ENCODE results near the gene JAZF1.
A peak's percentile ranks its signal among the peaks of the same experiment; 100 is the strongest.
"Not testable (repeated sequence)": the region's sequence is repeated elsewhere in the genome, so short reads cannot be mapped to it uniquely, and the experiment has no call there.

The JAZF1 gene

DNA sequence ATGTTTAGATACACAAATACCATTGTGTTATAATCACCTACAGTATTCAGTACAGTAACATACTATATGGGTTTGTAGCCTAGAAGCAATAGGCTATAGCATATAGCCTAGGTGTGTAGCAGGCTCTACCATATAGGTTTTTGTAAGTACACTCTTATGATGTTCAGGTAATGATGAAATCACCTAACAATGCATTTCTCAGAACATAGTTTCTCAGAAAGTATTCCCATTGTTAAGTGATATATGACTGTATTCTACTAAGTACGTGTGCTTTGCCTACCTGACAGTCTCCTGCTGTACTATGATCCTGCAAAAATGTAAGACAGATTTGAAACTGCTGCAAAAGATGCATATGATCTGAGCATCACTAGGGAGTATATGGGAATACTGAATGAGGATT lies 137.9 kb downstream of the JAZF1 start:
- DNase-seq (ENCODE audit: low spot score) = no peak

DNA sequence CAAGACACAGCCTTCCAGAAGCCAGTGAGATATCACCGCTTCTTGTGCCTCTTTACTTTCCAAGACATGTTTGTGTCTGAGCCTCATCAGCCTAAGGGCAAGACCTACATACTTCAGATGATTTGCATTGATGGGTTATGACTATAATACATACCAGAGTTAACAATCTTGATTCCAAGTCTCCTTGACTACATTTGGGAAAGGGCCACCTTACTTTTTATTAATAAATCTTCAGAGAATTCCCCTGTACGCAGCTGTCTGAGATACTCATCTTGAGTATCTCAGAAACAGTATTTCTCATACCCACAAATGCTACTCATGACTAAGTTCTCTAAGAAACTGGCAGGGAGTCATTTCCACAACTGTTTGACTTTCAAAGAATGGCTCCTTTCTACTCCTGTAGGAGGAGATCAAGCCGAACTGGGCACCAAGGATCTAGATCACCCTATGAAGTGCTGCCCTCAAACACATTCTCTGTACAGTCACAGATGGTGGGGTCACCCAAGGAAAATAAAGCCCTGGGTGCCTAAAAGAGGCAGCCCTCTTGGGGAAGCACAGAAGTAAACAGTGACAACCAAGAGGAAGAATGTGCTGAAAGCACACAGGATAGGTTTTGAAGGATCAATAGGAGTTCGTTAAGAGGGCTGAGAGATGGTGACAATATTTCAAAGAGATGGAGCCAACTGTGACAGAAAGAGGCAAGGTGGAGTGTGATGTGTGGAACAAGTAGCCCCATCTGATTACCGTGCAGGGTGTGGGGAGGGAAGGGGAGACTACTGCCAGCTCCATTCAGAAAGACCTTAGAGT lies 138.9 kb downstream of the JAZF1 start:
- peak; percentile 74 for DNase-seq (ENCODE audit: low spot score)

DNA sequence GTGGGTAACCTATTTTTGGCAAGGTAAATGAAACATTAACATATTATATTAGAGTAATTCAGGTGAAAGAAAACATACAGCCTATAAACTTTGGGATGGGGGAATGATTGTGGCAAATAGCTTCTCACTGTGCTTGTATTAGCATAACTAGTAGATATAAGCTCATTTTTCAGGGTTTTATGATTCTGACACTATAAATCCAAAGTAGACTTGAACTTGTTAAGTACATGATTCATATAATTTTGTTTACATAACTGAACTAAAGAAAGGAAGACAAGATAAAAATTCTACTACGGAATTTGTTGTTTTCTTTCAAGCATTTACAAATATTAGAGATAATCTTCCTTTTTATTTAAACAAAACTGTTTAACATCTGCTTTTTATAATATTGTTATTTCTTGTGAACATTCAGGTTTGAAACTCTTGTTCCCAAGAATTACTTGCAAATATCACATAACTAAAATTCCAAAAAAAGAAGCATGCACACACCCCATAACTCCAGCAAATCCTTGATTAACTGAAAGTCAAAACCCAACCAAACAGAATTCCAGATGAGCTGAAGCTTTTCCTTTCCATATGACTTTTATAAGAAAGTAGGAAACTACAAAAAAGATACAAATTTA lies 142.3 kb downstream of the JAZF1 start:
- no peak for DNase-seq (ENCODE audit: low spot score)

DNA sequence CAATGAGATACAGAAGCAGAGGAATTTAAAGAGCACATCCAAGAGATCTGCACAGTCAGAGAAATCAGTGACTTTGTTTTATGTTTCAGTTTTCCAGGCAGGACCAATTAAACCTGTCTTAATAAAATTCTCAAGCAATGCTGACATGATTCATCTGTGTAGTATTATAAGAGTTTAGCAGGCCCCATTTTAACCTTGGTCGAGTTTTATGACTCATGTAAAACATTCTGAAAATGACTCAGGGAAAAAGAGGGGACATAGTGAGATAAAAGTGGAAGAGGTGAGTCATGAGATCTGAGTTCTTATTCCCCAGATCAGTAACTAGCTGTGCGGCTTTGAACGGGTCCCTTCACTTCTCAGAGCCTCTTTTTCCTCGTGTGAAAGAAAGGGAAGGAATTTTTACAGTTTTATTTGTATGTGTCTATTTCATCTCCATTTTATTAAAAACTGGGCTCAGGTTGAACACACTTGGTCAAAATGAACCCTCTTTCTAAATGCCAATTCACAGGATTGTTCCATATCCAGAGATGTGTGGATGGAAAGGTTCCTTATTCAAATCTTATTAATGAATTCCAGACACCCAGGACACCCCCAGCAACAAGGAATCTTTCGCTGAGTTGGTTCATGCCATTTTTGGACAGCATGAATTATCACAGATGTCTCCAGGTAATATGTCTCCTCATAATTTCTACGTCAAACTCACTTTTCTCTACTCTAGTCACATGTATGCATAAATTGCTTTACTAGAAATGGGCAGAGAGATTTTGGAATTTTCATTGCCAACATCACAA lies 143.2 kb downstream of the JAZF1 start:
- peak; percentile 78 for DNase-seq (ENCODE audit: low spot score)

DNA sequence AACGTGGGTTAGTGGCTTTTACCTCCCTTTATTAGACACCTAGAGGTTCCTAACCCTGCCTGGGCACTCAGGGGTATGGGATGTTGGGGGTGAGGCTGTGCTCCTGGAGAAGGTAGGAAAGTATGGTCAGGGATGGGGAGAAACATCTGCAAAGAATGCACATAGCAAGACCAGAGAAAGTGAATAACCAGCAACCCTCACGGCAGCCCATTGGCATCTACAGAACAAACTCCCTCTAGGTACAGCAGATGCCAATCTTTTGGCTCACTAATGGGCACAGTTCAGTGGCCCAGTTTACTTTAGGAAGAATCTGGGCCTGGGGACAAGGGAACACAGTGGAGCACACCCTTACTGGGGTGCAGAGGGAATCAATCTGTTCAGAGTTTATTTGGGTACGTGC lies 143.9 kb downstream of the JAZF1 start:
- no peak for DNase-seq (ENCODE audit: low spot score)

DNA sequence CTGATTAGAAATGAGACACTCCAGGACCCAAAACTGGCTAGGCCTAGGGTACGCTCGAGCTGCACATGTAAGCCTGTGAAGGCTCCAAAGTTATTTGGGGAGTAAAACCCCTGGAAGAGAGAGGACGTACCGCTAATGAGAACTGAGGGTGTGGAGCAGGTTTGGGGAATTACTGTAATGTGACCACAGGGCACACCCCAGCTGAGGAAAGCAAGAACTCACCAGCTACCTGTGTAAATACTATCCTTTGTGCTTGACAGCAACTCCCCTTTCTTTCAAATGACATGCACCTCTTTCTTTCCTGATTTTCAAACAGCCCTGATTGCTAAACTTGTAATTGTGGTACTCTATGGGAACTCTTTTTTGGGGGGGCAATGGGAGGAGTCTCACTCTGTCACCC lies 147.2 kb downstream of the JAZF1 start:
- no peak for DNase-seq (ENCODE audit: low spot score)

DNA sequence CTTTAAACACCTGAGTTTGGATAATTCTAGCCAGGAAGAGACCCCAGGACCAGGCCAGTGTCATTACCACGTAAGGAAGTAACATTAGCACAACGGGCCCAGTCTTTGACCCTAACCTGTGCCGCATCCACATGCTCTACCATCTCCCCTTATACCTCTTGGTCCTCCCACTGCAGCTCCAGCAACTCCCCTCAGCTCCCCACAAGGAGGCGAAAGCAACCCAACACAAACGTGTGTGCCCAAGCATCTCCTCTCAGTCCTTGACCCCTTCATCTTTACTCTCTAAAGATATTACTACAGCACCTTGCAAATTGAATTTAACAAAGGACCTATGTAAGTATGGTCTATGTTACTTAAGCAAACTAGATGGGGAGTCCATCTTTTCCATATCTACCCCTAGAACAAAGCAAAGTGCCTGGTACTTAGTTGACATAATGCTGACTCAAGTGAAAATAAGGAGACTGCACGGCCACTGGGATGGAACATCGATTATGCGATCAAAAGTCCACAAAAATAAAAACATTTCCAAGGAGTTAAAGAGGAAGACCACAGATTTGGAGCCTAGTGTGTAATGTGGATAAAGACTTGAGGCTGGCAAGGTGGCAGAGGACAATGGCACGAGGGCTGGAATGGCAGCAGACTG lies 147.7 kb downstream of the JAZF1 start:
- no peak for DNase-seq (ENCODE audit: low spot score)

DNA sequence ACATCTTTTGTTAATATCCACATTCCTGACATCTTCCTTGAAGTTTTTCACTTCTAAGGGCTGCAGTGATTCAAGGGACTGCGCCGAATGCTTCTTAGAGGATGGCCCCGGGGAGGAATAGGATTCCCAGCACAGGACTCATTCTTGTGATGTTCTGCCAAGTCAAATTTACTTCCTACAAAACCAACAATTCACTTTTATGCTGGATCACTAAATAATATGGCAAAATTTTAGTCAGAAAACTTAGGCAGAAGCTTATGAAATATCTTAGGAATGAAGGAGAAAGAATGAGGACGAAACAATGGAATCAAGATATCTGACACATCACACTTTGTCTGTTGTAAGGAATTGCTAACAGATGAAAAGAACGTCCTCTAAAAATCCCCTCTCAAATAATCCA lies 151.5 kb downstream of the JAZF1 start:
- peak; percentile 51 for DNase-seq (ENCODE audit: low spot score)

DNA sequence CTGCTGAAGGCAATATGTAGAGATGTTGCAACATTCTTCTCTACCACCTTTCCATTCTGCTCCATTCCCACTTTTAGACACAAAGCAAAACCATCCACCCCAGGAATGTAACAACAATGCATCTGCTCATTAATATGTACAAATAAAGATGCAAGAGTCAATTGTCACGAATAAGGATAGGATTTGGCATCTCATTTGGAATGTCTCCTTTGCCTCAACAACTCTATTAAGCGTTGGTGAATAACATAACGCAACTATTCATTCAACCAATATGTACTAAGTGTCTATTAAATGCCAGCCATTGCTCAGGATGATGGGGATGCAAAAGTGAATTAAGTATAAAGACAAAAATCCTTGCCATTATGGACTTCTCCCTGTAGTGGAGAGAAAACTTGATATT lies 152.1 kb downstream of the JAZF1 start:
- no peak for DNase-seq (ENCODE audit: low spot score)

DNA sequence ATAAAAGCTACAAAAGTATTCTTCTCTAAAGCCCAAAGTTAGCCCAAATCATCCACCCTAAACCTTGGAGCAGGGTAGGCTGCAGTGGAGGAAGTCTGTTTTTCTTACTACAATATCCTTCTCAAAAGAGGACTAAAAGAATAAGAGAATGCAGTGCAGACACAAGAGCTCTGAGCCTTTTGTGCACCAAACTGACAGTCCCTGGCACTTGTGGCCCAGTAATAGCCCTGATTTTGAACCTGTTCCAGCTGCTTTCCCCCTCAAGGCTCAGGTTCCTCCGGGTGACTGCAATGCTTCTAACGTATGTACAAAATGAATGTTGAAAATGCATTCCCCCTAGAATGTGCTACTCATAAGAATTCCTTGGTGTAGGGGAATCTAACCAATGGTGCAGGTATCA lies 154.4 kb downstream of the JAZF1 start:
- no peak for DNase-seq (ENCODE audit: low spot score)

DNA sequence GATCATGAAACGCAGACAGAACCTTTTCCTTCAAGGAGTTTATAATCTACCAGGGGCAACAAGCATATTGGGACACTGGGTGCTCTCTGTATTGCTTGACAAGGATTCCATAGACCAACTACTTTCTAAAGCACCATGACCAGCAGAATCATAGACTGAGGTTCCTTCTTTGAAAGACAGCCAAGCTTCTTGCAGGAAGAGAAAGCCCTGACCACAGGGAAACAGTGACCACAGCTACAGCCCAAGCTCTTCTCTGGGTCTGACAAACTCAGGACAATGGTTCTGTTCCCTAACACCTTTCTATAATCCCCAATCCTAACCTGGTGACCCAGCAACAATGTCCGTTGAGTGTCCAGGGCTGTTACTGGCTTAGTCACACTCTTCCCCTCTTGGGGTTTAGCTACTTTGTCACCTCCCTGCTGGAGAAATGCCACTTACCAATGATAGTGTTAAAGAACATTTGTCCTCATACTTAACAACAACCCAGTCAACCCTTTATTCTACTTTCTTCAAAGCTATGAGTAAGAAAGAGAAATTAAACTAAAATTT lies 155.7 kb downstream of the JAZF1 start:
- no peak for DNase-seq (ENCODE audit: low spot score)

DNA sequence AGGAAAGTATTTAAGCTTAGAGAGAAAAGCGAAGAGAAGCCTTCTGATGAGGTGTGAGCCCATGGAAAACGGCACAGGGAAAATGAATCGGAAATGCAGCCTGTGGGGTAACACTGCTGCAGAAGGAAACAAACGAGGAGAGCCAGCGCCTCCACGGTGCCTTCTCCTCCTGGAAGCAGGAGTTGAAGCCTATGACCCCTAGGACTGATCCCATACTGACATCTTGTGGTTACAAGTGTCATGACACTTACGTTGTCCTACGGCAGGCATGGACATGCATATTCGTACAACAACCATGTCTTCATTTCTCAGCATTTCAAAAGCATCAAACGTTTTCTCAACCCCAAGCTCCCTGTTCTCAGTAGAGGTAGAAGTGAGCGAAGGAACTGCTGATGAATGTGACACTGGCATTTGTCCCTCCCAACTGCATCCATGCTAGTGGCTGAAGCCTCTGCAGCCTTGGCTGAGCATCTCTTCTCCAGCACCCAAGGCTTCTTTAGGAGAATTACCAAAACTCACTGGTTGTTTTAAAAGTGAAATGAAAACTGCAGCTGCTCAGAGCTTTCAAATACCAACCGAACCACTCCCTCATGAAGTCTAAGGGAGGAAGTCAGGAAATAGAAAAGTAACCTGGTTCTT lies 160.2 kb downstream of the JAZF1 start:
- peak; percentile 89 for DNase-seq (ENCODE audit: low spot score)

DNA sequence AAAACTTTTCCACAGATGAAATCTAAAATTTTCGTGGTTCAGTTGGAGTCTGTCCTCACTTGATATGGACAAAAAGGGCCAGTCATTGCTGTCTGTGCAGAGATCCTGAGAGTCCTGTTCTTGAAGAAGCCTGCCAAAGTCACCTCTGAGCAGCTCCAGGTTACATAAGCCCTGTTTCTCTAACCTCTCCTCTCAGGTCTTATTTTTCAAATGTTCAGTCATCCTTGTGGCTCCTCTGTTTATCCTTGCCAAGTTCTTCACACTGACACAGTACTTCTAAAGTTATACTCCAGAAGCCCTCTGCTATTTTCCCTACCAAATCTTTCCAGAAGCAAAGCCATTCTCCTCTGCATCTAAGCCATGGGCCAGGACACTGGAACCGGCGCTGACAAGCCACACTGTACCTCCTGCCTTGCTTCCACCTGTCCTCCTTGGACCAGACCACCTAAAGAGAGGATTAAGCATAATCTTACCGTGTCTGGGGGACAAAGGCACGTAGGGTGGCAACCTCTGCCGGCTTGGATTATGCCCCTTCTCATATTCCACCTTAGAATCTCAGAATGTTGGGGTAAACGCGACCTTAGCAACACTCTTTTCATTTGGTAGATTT lies 161.6 kb downstream of the JAZF1 start:
- DNase-seq (ENCODE audit: low spot score) = no peak

DNA sequence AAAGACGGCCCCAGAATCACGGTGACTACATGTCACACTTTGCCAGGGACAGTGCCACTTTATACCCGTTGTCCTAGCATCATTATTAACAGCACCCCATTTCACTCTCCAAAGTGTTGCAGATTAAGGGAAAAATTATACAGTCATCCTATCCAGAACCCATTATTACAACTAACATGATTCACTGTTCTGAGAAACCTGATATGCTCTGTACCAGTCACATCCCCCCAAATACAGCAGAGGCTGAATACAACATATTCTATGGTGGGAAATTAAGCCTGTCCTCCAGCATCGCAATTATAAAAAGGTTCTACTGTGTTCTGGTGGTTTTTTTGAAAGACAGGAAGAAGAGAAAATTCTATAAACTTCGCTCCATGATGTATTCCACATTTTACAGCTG lies 162.1 kb downstream of the JAZF1 start:
- peak; percentile 25 for DNase-seq (ENCODE audit: low spot score)

DNA sequence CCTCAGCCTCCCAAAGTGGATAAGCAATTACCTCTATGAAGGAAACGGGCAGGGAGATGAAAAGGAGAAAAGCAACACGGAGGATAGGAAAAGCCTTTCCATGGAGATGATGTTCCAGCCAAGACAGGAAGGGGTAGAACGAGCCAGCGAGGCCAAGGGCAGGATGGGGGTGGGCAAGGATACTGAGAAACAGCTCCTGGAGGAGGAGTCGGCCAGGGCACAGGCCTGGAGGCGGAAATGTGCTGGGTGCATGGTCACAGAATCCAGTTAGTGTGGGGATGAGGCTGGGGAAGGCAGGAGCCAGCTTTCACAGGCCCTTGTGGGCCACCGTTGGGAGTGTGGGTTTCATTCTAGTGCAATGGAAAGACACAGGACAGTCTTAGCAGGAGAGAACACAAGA lies 162.6 kb downstream of the JAZF1 start:
- DNase-seq (ENCODE audit: low spot score) = no peak

DNA sequence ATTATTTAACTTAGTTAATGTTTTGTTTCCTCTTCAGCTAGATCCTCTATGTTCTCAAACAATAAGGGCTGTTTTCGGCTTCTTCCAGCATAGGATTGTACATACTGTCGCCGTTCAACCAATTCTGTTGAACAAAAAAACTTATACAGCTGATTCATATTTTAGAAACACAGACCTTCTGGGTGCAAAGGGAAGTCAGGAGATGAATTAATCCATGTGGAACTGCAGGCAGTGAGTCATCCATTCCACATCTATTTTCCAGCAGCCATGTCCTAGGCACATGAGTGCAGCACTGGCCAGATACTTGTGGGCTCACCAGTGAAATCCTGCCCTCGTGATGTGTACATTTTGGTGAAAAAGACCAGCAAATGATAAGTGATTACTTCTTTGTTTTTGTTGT lies 163.2 kb downstream of the JAZF1 start:
- DNase-seq (ENCODE audit: low spot score) = peak; percentile 41

DNA sequence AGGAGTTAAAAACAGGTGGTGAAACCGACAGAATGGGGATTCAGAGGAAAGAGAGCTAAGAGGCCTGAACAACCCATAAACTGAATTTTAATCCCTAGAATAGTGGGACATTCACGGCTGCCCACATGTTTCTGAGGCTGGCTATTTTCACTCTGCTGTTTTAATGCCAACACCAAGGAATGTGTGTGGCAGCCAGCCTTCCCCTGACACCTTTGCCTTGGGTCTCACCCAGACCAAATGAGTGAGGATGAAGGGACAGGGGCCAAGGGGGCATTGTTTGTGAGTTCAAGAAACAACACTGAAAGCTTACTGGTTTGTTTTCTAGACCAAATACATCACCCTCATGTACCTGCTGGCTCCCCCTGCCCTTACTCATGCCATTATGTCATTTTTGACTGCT lies 164.3 kb downstream of the JAZF1 start:
- DNase-seq (ENCODE audit: low spot score) = no peak

DNA sequence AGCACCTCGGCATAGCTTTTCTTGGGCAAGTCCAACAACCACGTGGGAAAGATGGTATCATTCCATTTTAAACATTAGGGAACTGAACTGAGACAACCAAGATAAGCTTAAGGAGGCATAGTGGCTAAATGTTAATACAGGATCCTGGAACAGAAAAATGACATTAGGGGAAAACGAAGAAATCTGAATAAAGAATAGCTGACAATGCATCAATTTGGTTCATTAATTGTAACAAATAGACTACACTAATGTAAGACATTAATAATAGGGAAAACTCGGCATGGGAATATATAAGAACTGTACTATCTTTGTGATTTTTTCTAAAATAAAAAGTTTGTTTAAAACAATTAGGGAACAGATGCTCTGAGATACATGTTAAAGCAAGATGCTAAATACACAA lies 165.4 kb downstream of the JAZF1 start:
- DNase-seq (ENCODE audit: low spot score) = no peak

DNA sequence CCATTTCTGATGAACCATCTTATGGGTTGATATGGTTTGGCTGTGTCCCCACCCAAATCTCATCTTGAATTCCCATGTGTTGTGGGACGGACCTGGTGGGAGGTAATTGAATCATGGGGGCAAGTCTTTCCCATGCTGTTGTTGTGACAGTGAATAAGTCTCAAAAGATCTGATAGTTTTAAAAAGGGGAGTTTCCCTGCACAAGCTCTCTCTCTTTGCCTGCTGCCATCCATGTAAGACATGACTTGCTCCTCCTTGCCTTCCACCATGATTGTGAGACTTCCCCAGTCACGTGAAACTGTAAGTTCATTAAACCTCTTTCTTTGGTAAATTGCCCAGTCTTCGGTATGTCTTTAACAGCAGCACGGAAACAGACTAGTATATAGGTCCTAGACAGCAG lies 166.3 kb downstream of the JAZF1 start:
- DNase-seq (ENCODE audit: low spot score) = not testable (repeated sequence)

DNA sequence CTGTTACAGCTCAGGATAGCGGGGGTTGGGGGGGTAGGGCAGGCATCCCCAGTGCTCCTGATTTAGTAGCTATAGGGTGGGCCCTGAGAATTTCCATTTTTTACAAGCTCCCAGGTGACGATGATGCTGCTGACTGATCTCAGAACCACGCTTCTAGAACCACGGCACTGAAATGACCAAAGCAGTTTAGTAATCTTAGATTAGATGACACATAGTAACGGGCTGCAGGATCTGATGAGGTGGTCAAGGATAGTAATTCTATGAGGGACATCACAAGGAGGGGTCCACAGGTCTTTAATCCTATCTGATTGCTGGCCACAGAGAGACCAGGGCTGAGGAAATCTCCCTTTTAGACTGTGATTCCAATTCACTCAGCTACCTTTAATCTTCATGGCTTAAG lies 167.2 kb downstream of the JAZF1 start:
- DNase-seq (ENCODE audit: low spot score) = no peak

DNA sequence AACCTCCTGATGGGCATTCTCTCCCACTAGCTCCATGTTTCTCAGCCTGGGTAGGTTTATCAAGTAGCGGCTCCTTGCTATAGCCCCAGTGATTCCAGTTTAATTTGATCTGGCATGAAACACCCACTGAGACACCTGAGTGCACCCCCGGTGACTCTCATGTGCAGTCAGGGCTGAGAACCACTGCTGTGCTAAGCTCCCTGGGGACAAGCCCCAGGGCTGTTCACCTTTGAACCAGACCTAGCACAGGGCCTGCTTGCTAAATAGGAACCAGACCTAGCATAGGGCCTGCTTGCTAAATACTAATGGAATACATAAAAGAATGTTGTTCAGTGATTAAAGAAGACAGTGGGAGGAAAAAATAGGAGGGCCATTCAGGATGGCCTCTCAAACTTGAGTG lies 167.6 kb downstream of the JAZF1 start:
- no peak for DNase-seq (ENCODE audit: low spot score)
